ENCODE measurements around the gene SCN3A. TPM values are rescaled to one million over a fixed set of nuclear protein-coding genes. Genes with fewer than 3 reads are reported as not detected.

The SCN3A gene
- total RNA-seq, 2 donors from 2014 or later = 1.1 TPM

- ATAC-seq (no peak), DNase-seq (no peak)
- intact Hi-C loops (cut with DNase I) = no loop called here
These were observed 81.3 kb downstream of the SCN3A start for GRCh38 chr2:165122521-165122920.

DNA sequence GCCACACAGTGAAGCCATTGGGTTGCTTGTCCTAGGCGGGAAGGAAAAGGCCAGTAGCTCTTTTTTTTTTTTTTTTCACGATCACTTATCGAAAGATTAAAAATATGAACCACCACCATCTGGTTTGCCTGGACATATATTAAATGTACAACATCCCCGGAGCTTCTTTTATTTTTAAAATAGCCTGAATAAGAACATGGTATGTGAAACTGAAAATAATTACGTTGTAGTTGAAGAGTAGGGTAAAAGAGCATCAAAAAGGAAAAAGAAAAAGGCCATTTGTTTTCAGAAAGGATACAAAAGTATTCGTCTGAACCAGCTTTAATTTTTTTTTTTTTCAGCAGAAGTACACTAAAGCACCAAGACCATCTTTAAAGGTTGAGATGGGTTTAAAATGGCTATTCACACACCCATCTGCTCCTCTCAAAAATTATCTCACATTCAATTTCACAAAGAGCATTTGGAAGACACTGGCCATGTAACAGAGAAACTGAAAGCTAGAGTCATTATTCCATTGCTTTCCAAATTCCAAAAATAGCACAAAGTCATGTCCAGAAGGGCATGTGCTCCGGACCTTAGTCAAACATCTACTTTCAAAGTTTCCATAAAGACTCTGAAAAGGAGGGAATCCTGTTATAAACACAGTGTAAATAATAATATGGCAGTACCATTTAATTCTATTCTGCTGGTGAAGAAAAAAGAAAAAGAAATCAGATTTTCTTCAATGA is 82.9 kb downstream of the SCN3A start:
- DNase-seq (no peak), ATAC-seq (peak; percentile 18 to 55)
- intact Hi-C loops (cut with DNase I) = no loop called here

DNA sequence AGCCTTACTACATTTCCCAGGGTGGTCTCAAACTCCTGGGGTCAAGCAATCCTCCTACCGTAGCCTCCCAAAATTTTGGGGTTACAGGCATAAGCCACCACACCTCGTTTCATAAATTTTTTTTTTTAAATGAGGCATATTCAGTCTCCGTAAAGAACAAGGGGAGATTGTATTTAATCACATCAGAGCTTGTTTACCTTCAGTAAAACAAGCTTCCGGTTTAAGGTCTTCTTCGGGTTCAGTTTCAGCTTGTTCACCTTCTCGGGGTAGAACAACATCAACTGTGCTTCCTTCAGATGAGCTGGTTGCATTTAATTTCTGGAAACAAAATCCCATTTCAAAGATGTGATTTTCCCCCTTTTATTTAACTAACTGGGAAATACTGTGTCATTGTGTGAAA is 88.6 kb downstream of the SCN3A start:
- no peak for DNase-seq
- ATAC-seq = no peak
- intact Hi-C loops (cut with DNase I) = no loop called here

GRCh38 chr2:165114346-165114939 is 89.4 kb downstream of the SCN3A start:
- DNase-seq (no peak), ATAC-seq (no peak)
- intact Hi-C loops (cut with DNase I) = no loop called here

DNA sequence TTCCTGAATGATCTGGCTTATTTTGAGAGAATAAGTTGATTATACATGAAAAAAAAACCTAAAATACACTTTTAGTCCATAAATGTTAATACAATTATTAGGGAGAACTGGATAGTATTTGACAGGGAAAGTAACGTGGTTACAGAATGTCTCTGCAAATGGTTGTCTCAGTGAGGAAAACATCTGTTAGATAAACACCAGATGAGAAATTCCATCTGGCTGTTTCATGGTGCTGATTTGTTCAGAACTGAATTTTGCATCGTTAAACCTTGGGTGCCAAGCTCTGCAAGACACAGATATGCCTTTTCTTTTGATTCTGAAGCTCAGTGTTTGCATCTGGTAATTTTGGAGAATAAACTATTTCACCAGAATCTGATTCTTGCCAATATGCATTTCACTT is 90.4 kb downstream of the SCN3A start:
- no peak for DNase-seq
- ATAC-seq = no peak
- intact Hi-C loops (cut with DNase I) = no loop called here

GRCh38 chr2:165112789-165113188 is 91.1 kb downstream of the SCN3A start:
- intact Hi-C loops (cut with DNase I) = no loop called here
- ATAC-seq = no peak

DNA sequence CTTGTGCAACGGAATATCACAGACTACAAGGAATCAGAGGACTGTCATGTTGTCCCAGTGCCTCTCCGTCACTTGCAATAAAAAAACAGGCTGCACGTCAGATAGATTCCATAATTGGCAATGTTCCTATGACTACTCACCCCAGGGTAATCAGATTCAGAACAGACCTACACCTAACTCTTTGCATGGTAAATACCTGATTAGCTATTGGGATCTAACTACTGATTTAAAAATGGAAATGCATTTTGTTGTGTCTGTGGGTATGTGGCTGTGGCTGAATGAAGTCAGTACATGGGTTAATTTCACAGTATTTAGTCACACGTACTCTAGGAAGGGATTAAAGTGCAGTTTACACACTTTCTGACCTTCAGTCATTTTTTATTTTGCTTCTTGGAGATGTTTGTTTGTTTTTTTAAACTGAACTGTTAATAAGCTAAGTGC is 91.7 kb downstream of the SCN3A start:
- no peak for ATAC-seq
- intact Hi-C loops (cut with DNase I) = no loop called here
- no peak for DNase-seq

More at GRCh38 chr2:165112789-165113188, 91.1 kb downstream of the SCN3A start:
- DNase-seq = no peak

DNA sequence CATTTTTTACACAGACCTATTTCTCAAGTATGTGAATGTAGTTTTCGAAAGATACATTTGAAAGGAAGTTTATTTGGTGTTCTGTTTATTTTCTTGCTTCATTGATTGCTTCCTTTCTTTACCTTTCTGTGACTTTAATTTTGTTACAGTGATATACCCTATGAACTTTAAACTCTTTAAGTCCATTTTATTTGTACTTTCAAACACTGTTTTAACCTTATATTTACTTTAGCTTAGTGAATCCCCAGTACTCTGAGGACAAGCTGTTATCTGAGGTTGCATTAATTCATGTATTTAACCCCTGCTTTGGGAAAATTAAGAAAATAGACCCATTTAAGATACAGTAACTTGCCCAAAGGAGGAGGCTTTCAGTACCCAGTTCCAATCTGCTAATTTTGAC is 93.5 kb downstream of the SCN3A start:
- no peak for ATAC-seq
- no peak for DNase-seq
- intact Hi-C loops (cut with DNase I) = no loop called here

- intact Hi-C loops (cut with DNase I) = no loop called here
- ATAC-seq = no peak
- no peak for DNase-seq
These were observed 93.9 kb downstream of the SCN3A start for GRCh38 chr2:165109915-165110314.

DNA sequence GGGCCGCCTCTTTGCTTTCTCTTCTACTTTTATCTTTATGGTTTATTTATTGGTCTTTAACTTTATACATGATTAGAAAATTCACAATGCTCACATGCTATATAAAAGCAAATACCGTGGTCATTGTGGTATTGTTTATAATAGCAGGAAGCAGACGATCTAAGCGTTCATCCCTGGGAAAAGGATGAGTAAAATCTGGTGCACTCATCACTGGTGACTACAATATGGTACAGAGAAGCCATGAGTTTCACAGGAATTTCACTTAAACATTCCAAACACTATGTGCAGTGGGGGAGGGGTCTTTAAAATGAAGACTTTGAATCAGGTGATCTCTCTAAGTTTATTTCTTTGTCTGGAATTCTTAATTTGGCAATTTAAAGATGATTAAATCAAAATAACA is 97.9 kb downstream of the SCN3A start:
- intact Hi-C loops (cut with DNase I) = no loop called here
- no peak for DNase-seq
- ATAC-seq = no peak

DNA sequence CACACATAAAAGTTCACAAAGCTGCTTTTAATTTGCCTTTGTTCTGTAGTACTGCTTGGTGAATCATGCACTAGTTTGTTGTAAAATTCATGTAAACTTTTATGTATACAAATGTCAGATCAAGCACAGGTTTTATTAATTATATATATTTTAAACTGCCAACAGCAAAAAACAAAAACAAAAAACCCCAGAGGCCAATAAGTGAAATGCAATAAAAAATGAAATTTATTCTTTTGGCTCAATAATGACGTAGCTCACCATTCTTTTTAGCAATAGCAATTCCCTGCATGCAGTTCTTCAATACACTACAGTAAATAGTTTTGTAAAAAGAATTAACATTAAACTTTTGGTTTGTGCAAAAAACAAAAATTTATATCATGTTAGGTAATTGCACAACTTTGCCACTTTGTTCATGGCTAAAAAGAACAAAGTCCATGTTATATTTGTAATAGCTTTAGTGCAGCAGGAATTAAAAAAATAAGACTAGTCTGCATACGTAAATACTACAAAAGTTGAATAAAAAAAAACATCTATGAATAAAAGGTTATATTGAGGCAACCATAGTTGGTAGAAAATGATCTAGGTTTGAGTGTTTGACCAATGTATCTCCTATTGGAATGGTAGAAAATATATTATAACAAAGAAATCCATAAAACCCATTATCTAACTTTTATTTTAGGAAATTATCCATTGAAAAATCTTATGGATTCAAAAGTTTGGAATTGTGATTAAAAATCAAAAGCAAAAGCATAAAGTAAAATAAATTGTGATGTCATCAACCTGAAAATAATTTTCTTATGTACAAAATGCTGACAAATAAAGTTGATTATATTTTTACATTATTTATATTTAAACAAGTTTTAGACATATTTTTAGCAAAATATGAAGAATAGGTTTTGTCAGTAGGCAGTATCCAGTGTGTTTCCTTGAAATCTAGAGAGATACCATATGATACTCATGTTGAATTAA is 115.6 kb downstream of the SCN3A start:
- DNase-seq = no peak
- no peak for ATAC-seq
- intact Hi-C loops (cut with DNase I) = no loop called here

GRCh38 chr2:165086337-165086736 is 117.5 kb downstream of the SCN3A start:
- DNase-seq (no peak), ATAC-seq (no peak)
- intact Hi-C loops (cut with DNase I) = no loop called here

- ATAC-seq (no peak), DNase-seq (no peak)
- intact Hi-C loops (cut with DNase I) = no loop called here
These were observed 120.5 kb downstream of the SCN3A start for GRCh38 chr2:165083326-165083725.

- intact Hi-C loops (cut with DNase I) = no loop called here
- no peak for DNase-seq
- ATAC-seq = no peak
These were observed 121.4 kb downstream of the SCN3A start for GRCh38 chr2:165082479-165082878.

DNA sequence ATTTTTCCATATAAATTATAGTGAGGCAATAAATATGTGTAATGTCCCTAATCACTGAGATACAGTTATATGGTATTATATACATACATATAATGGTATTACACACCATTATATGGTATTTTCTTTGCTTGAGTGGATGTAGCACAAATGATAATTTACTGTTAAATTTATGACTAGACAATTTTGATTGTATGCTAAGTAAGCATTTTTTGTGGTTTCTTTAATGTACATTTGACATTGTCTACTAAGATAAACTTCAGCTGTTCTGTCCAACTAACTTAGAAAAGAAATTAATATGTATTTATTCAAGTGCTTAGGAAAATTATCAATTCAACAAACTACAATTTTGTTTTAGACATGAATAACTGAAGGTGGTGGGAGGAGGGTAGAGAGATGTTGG is 122.6 kb downstream of the SCN3A start:
- intact Hi-C loops (cut with DNase I) = no loop called here
- ATAC-seq (no peak), DNase-seq (no peak)

DNA sequence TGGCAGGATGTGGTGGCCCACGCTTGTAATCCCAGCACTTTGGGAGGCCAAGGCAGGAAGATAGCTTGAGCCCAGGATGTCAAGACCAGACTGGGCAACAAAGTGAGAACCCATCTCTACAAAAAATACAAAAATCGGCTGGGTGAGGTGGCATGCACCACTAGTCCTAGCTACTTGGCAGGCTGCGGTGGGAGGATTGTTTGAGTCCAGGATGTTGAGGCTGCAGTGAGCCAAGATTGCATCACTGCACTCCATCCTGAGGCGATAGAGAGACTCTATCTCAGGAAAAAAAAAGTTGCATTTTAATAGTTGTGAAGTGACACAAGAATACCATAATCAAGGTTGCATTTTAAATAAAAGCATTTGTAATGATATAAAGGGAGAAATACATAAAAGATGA is 124.4 kb downstream of the SCN3A start:
- no peak for ATAC-seq
- intact Hi-C loops (cut with DNase I) = no loop called here
- no peak for DNase-seq

GRCh38 chr2:165078913-165079312 is 124.9 kb downstream of the SCN3A start:
- DNase-seq = no peak
- no peak for ATAC-seq
- intact Hi-C loops (cut with DNase I) = no loop called here

DNA sequence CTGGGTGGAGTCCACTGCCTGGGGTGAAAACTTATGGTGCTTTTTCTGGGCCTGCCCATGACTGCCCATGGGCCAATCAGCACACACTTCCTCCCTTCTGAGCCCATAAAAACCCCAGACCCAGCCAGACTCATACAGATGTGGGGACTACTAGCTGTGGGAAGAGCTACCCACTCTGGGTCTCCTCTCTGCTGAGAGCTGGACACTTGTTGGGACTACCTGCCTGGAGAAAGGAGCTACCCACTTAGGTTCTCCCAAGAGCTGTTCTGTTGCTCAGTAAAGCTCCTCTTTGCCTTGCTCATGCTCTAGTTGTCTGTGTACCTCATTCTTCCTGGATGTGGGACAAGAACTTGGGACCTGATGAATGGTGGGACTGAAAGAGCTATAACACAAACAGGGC is 129.0 kb downstream of the SCN3A start:
- intact Hi-C loops (cut with DNase I) = no loop called here
- DNase-seq = no peak
- ATAC-seq = no peak

- ATAC-seq (no peak), DNase-seq (no peak)
- intact Hi-C loops (cut with DNase I) = no loop called here
These were observed 129.5 kb downstream of the SCN3A start for GRCh38 chr2:165074323-165074722.

GRCh38 chr2:165070076-165070475 is 133.8 kb downstream of the SCN3A start:
- no peak for ATAC-seq
- intact Hi-C loops (cut with DNase I) = no loop called here
- DNase-seq = no peak

Measured in left cardiac atrium (tissue), 4 donors.